GM12892 (cell line): ENCODE data around the gene YY1AP1.

ENCODE experiments used
- POLR2A ChIP-seq: IDR thresholded peaks from 2 replicates; pipeline ENCODE4 v1.6.1; 2011; ENCODE audit warnings: low read depth, low read length, control low read depth
- POLR2AphosphoS5 ChIP-seq: IDR thresholded peaks from 2 replicates; pipeline ENCODE4 v1.6.1; 2011; ENCODE audit warnings: low read depth, low read length, control low read depth
- TAF1 ChIP-seq: IDR thresholded peaks from 2 replicates; pipeline ENCODE4 v1.6.1; 2011; ENCODE audit warnings: low read depth, mild to moderate bottlenecking, control low read depth, low read length, borderline replicate concordance

DNA sequence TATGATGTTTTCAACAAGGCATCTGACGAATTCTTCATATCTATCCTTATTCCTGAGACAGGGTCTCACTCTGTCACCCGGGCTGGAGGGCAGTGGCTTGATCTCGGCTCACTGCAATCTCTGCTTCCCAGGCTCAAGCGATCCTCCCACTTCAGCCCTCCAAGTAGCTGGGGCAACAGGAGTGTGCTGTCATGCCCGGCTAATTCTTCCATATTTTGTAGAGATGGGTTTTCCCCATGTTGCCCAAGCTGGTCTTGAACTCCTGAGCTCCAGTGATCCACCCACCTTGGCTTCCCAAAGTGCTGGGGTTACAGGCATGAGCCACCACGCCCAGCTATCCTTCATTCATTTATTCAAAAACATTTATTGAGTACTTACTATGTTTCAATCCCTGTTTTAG lies 8.0 kb downstream of the YY1AP1 start:
- TF ChIP-seq POLR2A (no peak), POLR2AphosphoS5 (no peak), TAF1 (no peak)
